DND-41 (cell line): ENCODE measurements around the gene HAND1.

Experiments used
- ATAC-seq: fragments of 200-7000 bp; cut with Tn5 transposase; 3 replicates; pipeline ENCODE4 v1.9.1; 2021; ENCODE audit warnings: low read depth; ENCODE audit not compliant: insufficient read depth
- DNase-seq: peaks from one replicate; pipeline ENCODE4 v3.0.0-alpha.2; 2020
- H2AFZ ChIP-seq: 2 replicates; pipeline ENCODE4 v1.6.0; 2012; ENCODE audit warnings: low read depth, low read length
- H3K27ac ChIP-seq: 2 replicates; pipeline ENCODE4 v1.5.1; 2012; ENCODE audit warnings: low read length, inconsistent platforms
- H3K27me3 ChIP-seq: fragments of 200-600 bp; sonication (generic); 2 replicates; pipeline ENCODE4 v1.6.0; 2012; ENCODE audit warnings: low read length, mild to moderate bottlenecking, inconsistent platforms; ENCODE audit not compliant: insufficient read depth, poor library complexity
- H3K36me3 ChIP-seq: 2 replicates; pipeline ENCODE4 v1.5.1; 2012; ENCODE audit warnings: low read length, inconsistent platforms; ENCODE audit not compliant: insufficient read depth
- H3K4me1 ChIP-seq: 2 replicates; pipeline ENCODE4 v1.5.1; 2012; ENCODE audit warnings: mild to moderate bottlenecking, low read length; ENCODE audit not compliant: insufficient read depth
- H3K4me2 ChIP-seq: 2 replicates; pipeline ENCODE4 v1.6.0; 2012; ENCODE audit warnings: mild to moderate bottlenecking, moderate library complexity, low read length, inconsistent platforms; ENCODE audit not compliant: insufficient read depth
- H3K4me3 ChIP-seq, 2 experiments: fragments of 200-600 bp in 1 of 2; shearing (Covaris generic) in 1 of 2; 2 replicates each; pipeline ENCODE4 v1.5.1; 2012 to 2016; ENCODE audit warnings: inconsistent platforms in 2 of 2, low read length in 2 of 2, mild to moderate bottlenecking in 2 of 2, low read depth in 1 of 2, moderate library complexity in 1 of 2
- H3K79me2 ChIP-seq: 2 replicates; pipeline ENCODE4 v1.6.0; 2012; ENCODE audit warnings: low read length, inconsistent platforms; ENCODE audit not compliant: insufficient read depth
- H3K9ac ChIP-seq: 2 replicates; pipeline ENCODE4 v1.6.0; 2012; ENCODE audit warnings: low read depth, mild to moderate bottlenecking, inconsistent platforms, low read length, moderate library complexity
- H3K9me3 ChIP-seq: 2 replicates; pipeline ENCODE4 v1.5.1; 2012; ENCODE audit warnings: low read length, moderate library complexity, mild to moderate bottlenecking, inconsistent platforms; ENCODE audit not compliant: insufficient read depth, severe bottlenecking
- H4K20me1 ChIP-seq: 2 replicates; pipeline ENCODE4 v1.6.0; 2012; ENCODE audit warnings: low read length; ENCODE audit not compliant: insufficient read depth
- EZH2 ChIP-seq: IDR thresholded peaks from 3 replicates; pipeline ENCODE4 v1.6.1; 2012; ENCODE audit warnings: borderline replicate concordance, low read depth, mild to moderate bottlenecking, moderate library complexity, low read length, inconsistent platforms; ENCODE audit not compliant: severe bottlenecking
- TF ChIP-seq, protein P1 (sequence below): IDR thresholded peaks from 2 replicates; pipeline ENCODE4 v1.5.1; 2012; ENCODE audit warnings: borderline replicate concordance, low read length, moderate library complexity, mild to moderate bottlenecking; ENCODE audit not compliant: poor library complexity, severe bottlenecking; ENCODE audit errors: extremely low read depth

The HAND1 gene

DNA sequence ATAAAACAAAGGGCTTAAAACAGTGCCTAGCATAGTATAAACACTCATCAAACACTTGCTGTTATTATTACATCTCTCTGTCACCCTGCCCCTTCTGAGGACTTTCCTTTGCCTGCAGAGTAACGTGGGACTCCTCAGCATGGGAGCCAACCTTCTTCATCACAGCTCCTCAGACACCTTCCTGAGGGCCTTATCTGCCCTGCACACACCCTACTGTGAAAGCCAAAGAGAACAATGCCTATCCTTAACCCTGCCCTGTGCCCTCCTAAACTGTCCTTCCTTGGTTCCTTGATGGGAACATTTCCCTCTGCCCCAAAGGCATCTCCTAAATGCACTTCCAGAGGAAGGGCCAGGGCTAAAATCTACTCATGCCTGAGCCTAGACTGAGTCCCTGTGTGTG is 20.6 kb upstream of the HAND1 start:
- H3K79me2 ChIP-seq, result no peaks in the 10 kb centered on the region
- no peaks in the 10 kb centered on the region for H3K9me3 ChIP-seq
- H2AFZ ChIP-seq, result no peak overlapping the region
- peaks cover 7% of the 10 kb centered on the region for H3K27me3 ChIP-seq
- no peak overlapping the region for H3K27ac ChIP-seq
- no peak overlapping the region for H3K4me2 ChIP-seq
- no peak for DNase-seq
- H3K9ac ChIP-seq, result no peak overlapping the region
- ATAC-seq, result no peak
- H3K4me3 ChIP-seq, result no peak overlapping the region
- no peaks in the 10 kb centered on the region for H4K20me1 ChIP-seq
- TF ChIP-seq EZH2, result no peak
- TF ChIP-seq, protein P1, sequence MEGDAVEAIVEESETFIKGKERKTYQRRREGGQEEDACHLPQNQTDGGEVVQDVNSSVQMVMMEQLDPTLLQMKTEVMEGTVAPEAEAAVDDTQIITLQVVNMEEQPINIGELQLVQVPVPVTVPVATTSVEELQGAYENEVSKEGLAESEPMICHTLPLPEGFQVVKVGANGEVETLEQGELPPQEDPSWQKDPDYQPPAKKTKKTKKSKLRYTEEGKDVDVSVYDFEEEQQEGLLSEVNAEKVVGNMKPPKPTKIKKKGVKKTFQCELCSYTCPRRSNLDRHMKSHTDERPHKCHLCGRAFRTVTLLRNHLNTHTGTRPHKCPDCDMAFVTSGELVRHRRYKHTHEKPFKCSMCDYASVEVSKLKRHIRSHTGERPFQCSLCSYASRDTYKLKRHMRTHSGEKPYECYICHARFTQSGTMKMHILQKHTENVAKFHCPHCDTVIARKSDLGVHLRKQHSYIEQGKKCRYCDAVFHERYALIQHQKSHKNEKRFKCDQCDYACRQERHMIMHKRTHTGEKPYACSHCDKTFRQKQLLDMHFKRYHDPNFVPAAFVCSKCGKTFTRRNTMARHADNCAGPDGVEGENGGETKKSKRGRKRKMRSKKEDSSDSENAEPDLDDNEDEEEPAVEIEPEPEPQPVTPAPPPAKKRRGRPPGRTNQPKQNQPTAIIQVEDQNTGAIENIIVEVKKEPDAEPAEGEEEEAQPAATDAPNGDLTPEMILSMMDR, result no peak
- no peaks in the 10 kb centered on the region for H3K36me3 ChIP-seq
- no peaks in the 10 kb centered on the region for H3K4me1 ChIP-seq

DNA sequence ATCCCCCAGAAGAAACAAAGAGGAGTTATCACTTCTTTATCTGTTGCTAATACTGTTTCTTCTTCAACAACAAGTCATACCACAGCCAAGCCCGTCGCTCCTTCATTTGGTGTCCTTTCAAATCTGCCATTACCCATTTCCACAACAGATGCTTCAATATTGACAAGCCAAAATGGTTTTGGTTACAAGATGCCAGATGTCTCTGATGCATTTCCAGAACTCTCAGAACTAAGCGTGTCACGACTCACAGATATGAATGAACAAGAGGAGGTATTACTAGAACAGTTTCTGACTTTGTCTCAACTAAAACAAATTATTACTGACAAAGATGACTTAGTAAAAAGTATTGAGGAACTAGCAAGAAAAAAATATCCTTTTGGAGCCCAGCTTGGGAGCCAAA is 16.0 kb upstream of the HAND1 start:
- H3K9me3 ChIP-seq, result no peaks in the 10 kb centered on the region
- H3K27ac ChIP-seq, result no peak overlapping the region
- H2AFZ ChIP-seq, result no peak overlapping the region
- H3K36me3 ChIP-seq, result no peaks in the 10 kb centered on the region
- H4K20me1 ChIP-seq, result no peaks in the 10 kb centered on the region
- DNase-seq (no peak), ATAC-seq (no peak)
- no peak overlapping the region for H3K4me2 ChIP-seq
- no peaks in the 10 kb centered on the region for H3K4me1 ChIP-seq
- H3K4me3 ChIP-seq, result no peak overlapping the region
- H3K27me3 ChIP-seq, result peaks cover 8% of the 10 kb centered on the region
- H3K79me2 ChIP-seq, result no peaks in the 10 kb centered on the region
- TF ChIP-seq, protein P1, result no peak
- TF ChIP-seq EZH2, result no peak
- H3K9ac ChIP-seq, result no peak overlapping the region

DNA sequence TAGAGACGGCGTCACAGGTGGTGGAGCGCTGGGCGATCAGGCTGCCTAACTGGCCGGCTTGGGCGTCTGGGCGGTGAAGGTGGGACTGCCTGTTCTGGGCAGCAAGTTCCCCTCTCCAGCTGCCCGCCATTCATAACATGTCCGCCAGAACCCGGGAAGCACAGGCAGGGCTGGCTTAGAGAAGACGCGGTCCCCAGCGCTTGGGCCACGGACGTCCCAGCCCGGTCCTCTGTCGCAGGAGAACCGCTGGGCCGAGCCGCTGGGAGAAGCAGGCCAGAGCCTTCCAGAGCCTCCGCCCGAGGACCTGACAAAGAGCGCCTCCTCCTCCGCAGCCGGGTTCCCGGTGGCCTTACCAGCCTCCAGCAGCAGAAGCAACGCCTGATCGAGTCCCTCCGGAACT is 15.2 kb upstream of the HAND1 start:
- DNase-seq, result no peak

More for the DNA sequence above, 15.2 kb upstream of the HAND1 start:
- Histone ChIP-seq H3K4me3 (no peak overlapping the region), H2AFZ (no peak overlapping the region), H3K9ac (no peak overlapping the region), H3K27ac (no peak overlapping the region), H3K4me1 (no peaks in the 10 kb centered on the region), H3K79me2 (no peaks in the 10 kb centered on the region), H3K36me3 (no peaks in the 10 kb centered on the region), H4K20me1 (no peaks in the 10 kb centered on the region), H3K4me2 (no peak overlapping the region), H3K9me3 (no peaks in the 10 kb centered on the region), H3K27me3 (peaks cover 13% of the 10 kb centered on the region)
- ATAC-seq, result no peak
- TF ChIP-seq EZH2, result no peak
- TF ChIP-seq, protein P1, result no peak
